Cardiac septum (tissue), 1 donor: ENCODE measurements around the gene ATP2B2. TPM values are rescaled to one million over a fixed set of nuclear protein-coding genes. Genes with fewer than 3 reads are reported as not detected.
"Not testable (repeated sequence)": the region's sequence is repeated elsewhere in the genome, so short reads cannot be mapped to it uniquely, and the experiment has no call there.

Source experiments
- DNase-seq: peaks from one replicate; pipeline ENCODE4 v3.0.0-alpha.2; 2020; ENCODE audit warnings: low spot score
- intact Hi-C: fragments of 100-400 bp; cut with DNase I; formaldehyde crosslinking; loops from one replicate; pipeline ENCODE4 v1.14.0; 2022
- long read RNA-seq: library from polyadenylated mRNA; unstranded; transcript quantifications from one replicate; pipeline ENCODE4 v2.0.0, GENCODE V29; 2021
- total RNA-seq: library from RNA; stranded (reverse); fragmentation: NEBNext Ultra II Directional; extraction: Animal tissue kit (Norgen Biotek cat#: 25700); gene quantifications from one replicate; pipeline ENCODE4 v1.2.1, GENCODE V29; 2021
- donor health status: DM: no; HTN: no; CAD: no.

The ATP2B2 gene
- 0.13 TPM for total RNA-seq
- long read RNA-seq, partial matches to known transcripts: 1 of 1 reads
- long read RNA-seq, other reads (novel, unspliced or antisense): 0 of 1 reads

GRCh38 chr3:10505050-10505790, at the start of gene ATP2B2:
TSS of gene ATP2B2 (minus strand) at chr3:10505586. CDS start at chr3:10449543, 56,043 bp downstream.
- no peak for DNase-seq

GRCh38 chr3:10554746-10555145, 49.4 kb upstream of the ATP2B2 start:
- intact Hi-C loops: no loop called here
- no peak for DNase-seq

More at GRCh38 chr3:10505050-10505790, at the start of gene ATP2B2:
- intact Hi-C loops: no loop called here

- peak; percentile 10 for DNase-seq
- intact Hi-C loops: no loop called here
Measured at GRCh38 chr3:10554236-10554611, 48.8 kb upstream of the ATP2B2 start.

- peak; percentile 50 for DNase-seq
- intact Hi-C loops: no loop called here
Measured at GRCh38 chr3:10553591-10554235, 48.3 kb upstream of the ATP2B2 start.

- intact Hi-C loops: no loop called here
Measured at GRCh38 chr3:10552631-10552943, 47.2 kb upstream of the ATP2B2 start.

GRCh38 chr3:10551821-10552630, 46.6 kb upstream of the ATP2B2 start:
- DNase-seq: peak; percentile 62
- intact Hi-C loops: no loop called here

More at GRCh38 chr3:10552631-10552943, 47.2 kb upstream of the ATP2B2 start:
- DNase-seq: peak; percentile 5

- peak; percentile 38 for DNase-seq
- intact Hi-C loops: no loop called here
Measured at GRCh38 chr3:10551139-10551538, 45.8 kb upstream of the ATP2B2 start.

GRCh38 chr3:10550705-10551104, 45.3 kb upstream of the ATP2B2 start:
- intact Hi-C loops: no loop called here
- DNase-seq: peak; percentile 67

GRCh38 chr3:10549617-10550230, 44.3 kb upstream of the ATP2B2 start:
- DNase-seq: peak; percentile 14
- intact Hi-C loops: no loop called here

GRCh38 chr3:10548992-10549391, 43.6 kb upstream of the ATP2B2 start:
- peak; percentile 60 for DNase-seq
- intact Hi-C loops: no loop called here

GRCh38 chr3:10547841-10548783, 42.7 kb upstream of the ATP2B2 start:
- intact Hi-C loops: no loop called here
- peak; percentile 51 for DNase-seq

- intact Hi-C loops: no loop called here
- peak; percentile 12 for DNase-seq
Measured at GRCh38 chr3:10547413-10547812, 42.0 kb upstream of the ATP2B2 start.

- intact Hi-C loops: no loop called here
- peak; percentile 39 for DNase-seq
Measured at GRCh38 chr3:10546820-10547263, 41.5 kb upstream of the ATP2B2 start.

GRCh38 chr3:10546181-10546624, 40.8 kb upstream of the ATP2B2 start:
- peak; percentile 71 for DNase-seq
- intact Hi-C loops: no loop called here

- DNase-seq: no peak
Measured at GRCh38 chr3:10542518-10542917, 37.1 kb upstream of the ATP2B2 start.

GRCh38 chr3:10540347-10540746, 35.0 kb upstream of the ATP2B2 start:
- intact Hi-C loops, DNase-seq: not testable (repeated sequence)

More at GRCh38 chr3:10542518-10542917, 37.1 kb upstream of the ATP2B2 start:
- intact Hi-C loops: no loop called here

- intact Hi-C loops: no loop called here
- peak; percentile 55 for DNase-seq
Measured at GRCh38 chr3:10534066-10534465, 28.7 kb upstream of the ATP2B2 start.

GRCh38 chr3:10533737-10534023, 28.3 kb upstream of the ATP2B2 start:
- intact Hi-C loops: no loop called here

More at GRCh38 chr3:10533737-10534023, 28.3 kb upstream of the ATP2B2 start:
- DNase-seq: no peak
